SK-N-SH treated with all-trans-retinoic acid at 6 μM for 48 hours (cell line): ENCODE measurements around the gene SEMA7A.

Experiments
- PATZ1 ChIP-seq: fragments of 250-450 bp; sonication (Bioruptor Pico); IDR thresholded peaks from 2 replicates; pipeline ENCODE4 v1.8.0; 2020; ENCODE audit warnings: mild to moderate bottlenecking, moderate library complexity, borderline replicate concordance
- POU6F1 ChIP-seq: fragments of 250-450 bp; sonication (Bioruptor Pico); IDR thresholded peaks from 2 replicates; pipeline ENCODE4 v1.8.0; 2021; ENCODE audit warnings: low read depth, mild to moderate bottlenecking, moderate library complexity, borderline replicate concordance
- PPARA ChIP-seq: fragments of 250-450 bp; sonication (Bioruptor Pico); IDR thresholded peaks from 2 replicates; pipeline ENCODE4 v1.5.0; 2020; ENCODE audit warnings: mild to moderate bottlenecking, borderline replicate concordance
- RARB ChIP-seq: fragments of 250-450 bp; sonication (Bioruptor Pico); IDR thresholded peaks from 2 replicates; pipeline ENCODE4 v1.8.0; 2021; ENCODE audit warnings: mild to moderate bottlenecking, moderate library complexity
- TCF4 ChIP-seq: fragments of 250-450 bp; sonication (Bioruptor Pico); IDR thresholded peaks from 2 replicates; pipeline ENCODE4 v1.8.0; 2021; ENCODE audit warnings: mild to moderate bottlenecking, moderate library complexity, borderline replicate concordance
- ZNF70 ChIP-seq: fragments of 450-650 bp; formaldehyde crosslinking; IDR thresholded peaks from 2 replicates; pipeline ENCODE4 v1.5.0; 2020; ENCODE audit warnings: mild to moderate bottlenecking, moderate library complexity

GRCh38 chr15:74383286-74383685 is 50.5 kb downstream of the SEMA7A start:
- TF ChIP-seq RARB (CRISPR knock-in tag) (no peak), POU6F1 (CRISPR knock-in tag) (no peak), TCF4 (CRISPR knock-in tag) (no peak), PATZ1 (CRISPR knock-in tag) (no peak), PPARA (CRISPR knock-in tag) (no peak), ZNF70 (CRISPR knock-in tag) (no peak)
